ENCODE data around the gene KLRK1.
"Not testable (repeated sequence)": the region's sequence is repeated elsewhere in the genome, so short reads cannot be mapped to it uniquely, and the experiment has no call there.

Gene KLRK1

GRCh38 chr12:10389904-10390303 is at the start of gene KLRK1:
Gene KLRK1 (minus strand): TSS chr12:10390041. CDS start chr12:10388810, 1,231 bp downstream.
- DNase-seq (ENCODE audit: low read depth in 2 of 2), result no peak

DNA sequence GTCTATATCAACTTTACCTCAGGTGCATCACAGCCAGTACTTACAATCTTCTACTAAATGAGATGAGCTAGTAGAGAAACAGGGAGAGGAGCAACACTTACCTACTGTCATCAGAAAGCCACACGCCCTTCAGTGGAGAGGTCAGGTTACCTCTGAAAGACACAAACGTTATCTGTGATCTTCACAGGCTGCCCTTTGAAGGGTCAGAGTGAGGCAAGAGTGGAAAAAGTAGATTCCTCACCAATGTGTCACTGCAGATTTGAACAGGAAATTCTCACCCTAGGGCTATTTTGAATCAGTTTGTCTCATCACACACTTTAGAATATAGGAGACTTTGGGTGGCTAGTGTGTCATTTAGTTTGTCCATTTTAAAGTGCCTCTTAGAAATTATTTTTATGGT is 47.8 kb upstream of the KLRK1 start:
- not testable (repeated sequence) for DNase-seq (ENCODE audit: low read depth in 2 of 2)

DNA sequence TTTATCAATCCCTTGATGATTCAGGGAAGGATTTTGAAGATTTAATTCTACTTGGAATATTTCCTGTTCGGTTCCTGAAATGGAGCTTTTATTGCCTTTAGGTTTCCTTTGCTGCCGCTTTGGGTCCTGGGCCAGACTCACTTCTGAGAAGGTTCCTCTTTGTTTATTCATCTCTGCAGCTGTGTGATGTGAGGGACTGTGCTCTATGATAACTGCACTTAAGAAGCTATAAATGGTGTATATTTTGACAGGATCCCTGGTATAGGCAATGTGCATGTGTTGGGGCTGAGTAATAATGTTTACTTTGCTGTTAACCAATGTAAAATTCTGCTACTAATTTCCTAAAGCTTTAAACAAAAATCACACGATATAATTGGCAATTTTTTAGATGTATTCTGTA is 46.0 kb upstream of the KLRK1 start, which contains the start of gene KLRC2:
Gene KLRC2, minus strand, starts transcription at position 195 of the 400 bp plus-strand sequence. Its CDS starts 24 bp downstream, at position 171.
- not testable (repeated sequence) for DNase-seq (ENCODE audit: low read depth in 2 of 2)

DNA sequence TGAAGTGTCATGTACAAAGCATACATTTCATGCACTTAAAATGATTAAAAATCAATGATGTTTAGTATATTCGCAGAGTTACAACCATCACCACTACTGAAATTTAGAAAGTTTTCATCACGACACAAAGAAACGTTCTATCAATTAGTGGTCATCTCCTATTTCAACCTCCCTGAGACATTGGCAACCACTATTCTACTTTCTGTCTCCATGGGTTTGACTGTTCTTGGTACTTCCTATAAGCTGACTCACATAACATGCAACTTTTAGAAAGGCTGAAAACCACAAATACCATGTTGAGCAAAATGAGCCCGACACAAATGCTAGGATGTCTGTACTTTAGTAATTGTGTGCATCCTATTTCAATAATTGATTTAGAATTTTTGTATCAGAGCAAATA is 40.8 kb upstream of the KLRK1 start:
- DNase-seq (ENCODE audit: low read depth in 2 of 2), result not testable (repeated sequence)

DNA sequence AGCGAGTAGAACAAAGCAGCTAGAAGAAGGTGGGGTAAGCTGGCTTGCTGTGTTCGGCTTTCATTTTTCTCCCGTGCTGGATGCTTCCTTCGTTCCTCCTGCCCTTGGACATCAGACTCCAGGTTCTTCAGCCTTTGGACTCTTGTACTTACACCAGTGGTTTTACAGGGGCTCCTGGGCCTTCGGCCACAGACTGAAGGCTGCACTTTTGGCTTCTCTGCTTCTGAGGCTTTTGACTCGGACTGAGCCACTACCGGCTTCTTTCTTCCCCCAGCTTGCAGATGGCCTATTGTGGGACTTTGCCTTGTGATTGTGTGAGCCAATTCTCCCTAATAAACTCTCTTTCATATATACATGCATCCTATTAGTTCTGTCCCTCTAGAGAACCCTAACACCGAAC is 36.1 kb upstream of the KLRK1 start:
- DNase-seq (ENCODE audit: low read depth in 2 of 2), result not testable (repeated sequence)

- not testable (repeated sequence) for DNase-seq (ENCODE audit: low read depth in 2 of 2)
Measured at GRCh38 chr12:10424260-10424899, 34.5 kb upstream of the KLRK1 start.

- DNase-seq (ENCODE audit: low read depth in 2 of 2), result not testable (repeated sequence)
Measured at GRCh38 chr12:10422159-10422558, 32.3 kb upstream of the KLRK1 start.

GRCh38 chr12:10420334-10420733 is 30.5 kb upstream of the KLRK1 start, which contains the start of gene KLRC3:
Gene KLRC3 (minus strand): TSS chr12:10420595. CDS start chr12:10420550, 45 bp downstream.
- not testable (repeated sequence) for DNase-seq (ENCODE audit: low read depth in 2 of 2)

GRCh38 chr12:10409392-10409791 is 19.6 kb upstream of the KLRK1 start, which contains the start of gene KLRC4:
Gene KLRC4 (minus strand): TSS chr12:10409757. CDS start chr12:10409575, 182 bp downstream.
- DNase-seq (ENCODE audit: low read depth in 2 of 2), result no peak

GRCh38 chr12:10408842-10409241 is 19.0 kb upstream of the KLRK1 start:
- no peak for DNase-seq (ENCODE audit: low read depth in 2 of 2)

DNA sequence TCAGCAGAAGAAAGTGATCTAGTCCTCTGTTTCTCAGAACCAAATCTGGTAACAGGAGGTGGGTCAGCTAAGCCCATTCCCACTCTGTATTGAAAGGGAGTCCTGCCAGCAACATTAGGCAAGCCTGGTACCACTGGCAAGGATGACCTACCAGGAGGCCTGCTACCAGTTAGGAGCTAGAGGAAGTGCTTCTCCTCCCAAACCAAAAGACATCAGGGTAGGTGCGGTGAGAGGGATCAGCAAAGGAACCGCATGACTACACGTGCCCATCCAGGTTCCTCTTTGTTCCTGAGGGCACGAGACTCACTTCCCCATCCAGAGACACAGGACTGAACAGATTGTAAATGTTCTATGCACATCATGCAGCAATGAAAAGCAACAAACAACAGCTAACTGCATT is 16.9 kb upstream of the KLRK1 start:
- DNase-seq (ENCODE audit: low read depth in 2 of 2), result no peak

DNA sequence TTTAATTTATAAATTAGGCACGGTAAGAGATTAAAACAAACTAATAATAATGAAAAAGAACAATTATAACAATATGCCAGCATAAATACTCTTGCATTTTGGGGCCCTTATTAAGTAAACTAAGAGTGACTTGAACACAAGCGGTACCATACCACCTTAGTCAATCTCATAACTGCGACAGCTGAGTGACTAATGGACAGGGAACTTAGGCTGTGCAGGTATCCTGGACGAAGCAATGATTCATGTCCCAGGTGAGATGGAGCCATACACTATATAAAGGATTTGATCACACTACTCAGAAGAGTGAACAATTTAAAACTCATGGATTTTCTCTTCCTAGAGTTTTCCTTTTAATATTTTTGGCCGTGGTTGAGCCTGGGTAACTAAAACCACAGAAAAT is 15.5 kb upstream of the KLRK1 start:
- no peak for DNase-seq (ENCODE audit: low read depth in 2 of 2)

GRCh38 chr12:10404798-10405197 is 15.0 kb upstream of the KLRK1 start:
- DNase-seq (ENCODE audit: low read depth in 2 of 2), result no peak

- DNase-seq (ENCODE audit: low read depth in 2 of 2), result no peak
Measured at GRCh38 chr12:10400829-10401228, 11.0 kb upstream of the KLRK1 start.

GRCh38 chr12:10398168-10398567 is 8.3 kb upstream of the KLRK1 start:
- DNase-seq (ENCODE audit: low read depth in 2 of 2), result no peak

DNA sequence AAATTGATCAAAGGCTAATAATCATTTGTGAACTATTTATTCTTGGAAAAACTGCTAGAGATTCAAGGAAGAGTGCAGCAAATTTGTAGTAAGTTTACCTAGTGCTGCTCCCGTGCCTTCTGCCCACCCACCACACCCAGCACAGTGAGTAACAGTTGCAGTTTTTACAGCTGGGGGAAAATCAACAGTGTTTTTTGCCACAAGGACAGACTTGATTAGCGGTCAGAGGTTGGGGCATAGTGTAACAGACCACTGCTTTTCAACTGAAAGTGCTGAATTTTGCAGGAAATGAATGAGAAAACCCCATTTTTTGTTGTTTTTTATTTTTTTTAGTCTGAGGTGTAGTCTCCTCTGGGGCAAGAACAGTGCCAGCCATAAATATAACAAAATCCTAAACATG is 7.5 kb upstream of the KLRK1 start:
- no peak for DNase-seq (ENCODE audit: low read depth in 2 of 2)

DNA sequence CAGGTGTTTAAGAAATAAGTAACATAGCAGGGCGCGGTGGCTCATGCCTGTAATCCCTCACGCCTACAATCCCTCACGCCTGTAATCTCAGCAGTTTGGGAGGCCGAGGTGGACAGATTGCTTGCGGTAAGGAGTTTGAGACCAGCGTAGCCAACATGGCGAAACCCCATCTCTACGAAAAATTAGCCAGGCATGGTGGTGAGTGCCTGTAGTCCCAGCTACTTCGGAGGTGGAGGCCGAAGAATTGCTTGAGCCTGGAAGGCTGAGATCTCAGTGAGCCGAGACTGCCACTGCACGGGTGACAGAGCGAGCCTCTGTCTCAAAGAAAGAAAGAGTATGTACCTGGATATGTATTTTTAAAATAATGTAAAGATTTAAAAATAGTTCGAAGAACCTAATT is 6.3 kb upstream of the KLRK1 start:
- not testable (repeated sequence) for DNase-seq (ENCODE audit: low read depth in 2 of 2)

DNA sequence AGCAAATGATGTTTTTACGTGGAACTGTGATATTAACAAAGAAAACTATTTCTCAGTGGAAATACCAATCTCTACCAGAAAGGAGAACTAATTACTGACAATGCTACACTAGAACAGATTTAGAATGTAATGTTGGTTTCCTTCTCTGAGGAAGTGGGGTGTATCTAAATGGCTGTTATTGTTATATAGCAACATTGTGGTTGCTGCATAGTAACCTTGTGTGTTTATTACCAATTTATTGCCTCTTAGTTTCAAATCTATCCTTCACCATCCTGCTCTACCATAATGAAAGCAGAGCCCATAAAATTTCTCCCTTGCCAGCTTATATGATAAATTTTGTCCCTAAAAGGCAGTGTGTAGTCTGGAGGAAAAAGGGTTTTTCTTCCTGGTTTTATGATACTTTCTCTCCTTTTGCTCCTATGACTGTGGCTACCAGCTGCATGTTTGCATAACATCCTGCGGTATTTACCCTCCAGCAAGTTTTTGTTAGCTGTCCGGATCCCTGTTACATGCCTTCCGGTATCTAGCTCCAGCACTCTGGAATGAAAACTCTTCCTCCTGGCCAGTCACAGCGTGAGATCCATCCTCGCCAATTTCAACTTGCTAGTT is 5.7 kb upstream of the KLRK1 start:
- DNase-seq (ENCODE audit: low read depth in 2 of 2), result no peak

- DNase-seq (ENCODE audit: low read depth in 2 of 2), result not testable (repeated sequence)
Measured at GRCh38 chr12:10394531-10395152, 4.8 kb upstream of the KLRK1 start.

DNA sequence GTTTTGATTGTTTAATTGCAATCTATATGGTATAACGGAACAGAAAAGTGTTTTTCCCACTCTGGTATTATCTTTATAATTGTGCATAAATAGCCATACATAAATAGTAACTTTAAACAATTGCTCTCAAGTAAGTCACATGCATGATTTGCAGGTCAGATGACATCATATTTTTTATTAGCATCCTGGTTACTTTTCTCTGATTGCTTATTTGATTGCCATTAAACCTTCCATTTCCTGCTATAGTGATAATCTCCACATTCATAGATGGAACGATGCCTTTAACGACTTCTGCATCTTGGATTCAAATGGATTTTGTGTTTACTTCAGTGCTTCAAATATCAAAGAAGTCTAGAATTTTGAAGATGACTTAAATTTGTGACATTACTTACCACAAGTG is 3.5 kb upstream of the KLRK1 start:
- no peak for DNase-seq (ENCODE audit: low read depth in 2 of 2)

DNA sequence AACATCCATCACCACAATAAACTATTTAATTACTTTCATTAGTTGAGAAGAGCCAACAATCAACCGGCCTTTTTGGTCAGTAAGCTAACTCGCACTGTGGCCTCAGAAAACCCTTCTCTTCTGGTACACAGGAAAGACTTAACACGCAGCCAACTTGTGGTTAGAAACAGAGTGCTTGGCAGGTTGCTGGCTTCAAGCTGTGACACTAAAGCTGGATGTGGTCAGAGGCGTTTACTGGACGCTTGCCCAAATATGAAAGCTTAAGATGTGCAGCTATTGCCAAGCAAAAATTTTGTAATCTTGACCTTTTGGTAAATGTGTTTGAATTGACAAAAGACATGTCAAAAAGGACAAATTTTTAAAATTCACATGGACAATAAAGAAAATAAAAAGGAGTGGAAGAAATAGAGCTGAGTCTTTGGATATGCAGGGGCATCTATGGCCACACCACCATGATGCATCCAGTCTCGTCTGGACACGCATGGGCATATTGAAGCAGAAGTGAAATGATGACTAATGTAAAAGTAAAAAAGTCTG is 2.6 kb upstream of the KLRK1 start:
- DNase-seq (ENCODE audit: low read depth in 2 of 2), result no peak

DNA sequence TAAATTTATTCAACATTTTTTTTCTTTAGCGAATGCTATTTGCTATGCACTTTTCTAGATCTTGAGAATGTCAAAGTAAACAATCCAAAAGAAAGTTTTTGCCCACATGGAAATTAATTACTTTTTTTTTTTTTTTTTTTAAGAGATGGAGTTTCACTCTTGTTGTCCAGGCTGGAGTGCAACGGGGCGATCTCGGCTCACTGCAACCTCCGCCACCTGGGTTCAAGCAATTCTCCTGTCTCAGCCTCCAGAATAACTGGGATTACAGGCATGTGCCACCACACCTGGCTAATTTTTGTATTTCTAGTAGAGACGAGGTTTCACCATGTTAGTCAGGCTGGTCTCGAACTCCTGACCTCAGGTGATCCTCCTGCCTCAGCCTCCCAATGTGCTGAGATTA is 1.1 kb upstream of the KLRK1 start:
- not testable (repeated sequence) for DNase-seq (ENCODE audit: low read depth in 2 of 2)
